H1 (cell line): ENCODE results near the gene DNAJC11. TPM values are rescaled to one million over a fixed set of nuclear protein-coding genes. Genes with fewer than 3 reads are reported as not detected.

Experiments used
- CTCF ChIA-PET: fragments of 300-600 bp; sonication (Branson Sonifier 250); formaldehyde crosslinking; loops from one replicate; lab custom pipeline; 2021; ENCODE audit not compliant: partially characterized antibody; lab: Charles Lee
- POLR2A ChIA-PET: fragments of 300-600 bp; sonication (Branson Sonifier 250); formaldehyde crosslinking; loops from one replicate; lab custom pipeline; 2021; ENCODE audit warnings: inconsistent platforms; ENCODE audit not compliant: partially characterized antibody; lab: Charles Lee
- DNase-seq, 2 experiments: peaks; one replicate each; pipeline versions ENCODE4 v3.0.0 to v3.0.0-alpha.2; 2010 to 2022; ENCODE audit warnings: low spot score in 2 of 2, low read depth in 1 of 2, mixed read lengths in 1 of 2
- FAIRE-seq: peaks from 2 replicates; lab custom pipeline; 2011; peaks lifted over from hg19 to GRCh38; lab: Jason Lieb, UNC
- H2AFZ ChIP-seq: 2 replicates; pipeline ENCODE4 v1.8.1; 2012; ENCODE audit warnings: low read length, inconsistent platforms
- H2AK5ac ChIP-seq: 2 replicates; pipeline ENCODE4 v1.6.1; 2013; ENCODE audit warnings: low read depth, low read length
- H2BK120ac ChIP-seq: replicated peaks from 2 replicates; pipeline ENCODE3; 2013; ENCODE audit warnings: low read depth, low read length, inconsistent platforms
- H2BK12ac ChIP-seq: 2 replicates; pipeline ENCODE4 v1.6.1; 2013; ENCODE audit warnings: low read depth, low read length
- H2BK15ac ChIP-seq: 2 replicates; pipeline ENCODE4 v1.6.1; 2013; ENCODE audit warnings: low read length
- H2BK20ac ChIP-seq: 2 replicates; pipeline ENCODE4 v1.6.1; 2013; ENCODE audit warnings: low read length
- H2BK5ac ChIP-seq: 2 replicates; pipeline ENCODE4 v1.6.1; 2013; ENCODE audit warnings: low read depth, low read length
- H3K14ac ChIP-seq: 2 replicates; pipeline ENCODE4 v1.6.1; 2013; ENCODE audit warnings: inconsistent platforms; ENCODE audit not compliant: insufficient read length
- H3K18ac ChIP-seq: 2 replicates; pipeline ENCODE4 v1.6.1; 2013; ENCODE audit warnings: low read length; ENCODE audit errors: extremely low read depth
- H3K23ac ChIP-seq: 2 replicates; pipeline ENCODE4 v1.6.1; 2013; ENCODE audit warnings: inconsistent platforms; ENCODE audit not compliant: insufficient read length
- H3K23me2 ChIP-seq: 2 replicates; pipeline ENCODE4 v1.6.1; 2013; ENCODE audit warnings: low read depth, low read length
- H3K27ac ChIP-seq: 2 replicates; pipeline ENCODE4 v1.6.1; 2011; ENCODE audit warnings: low read depth, low read length, inconsistent platforms
- H3K27me3 ChIP-seq, 4 experiments: replicated peaks in 1 of 4; 1 replicate in 1 of 4; 2 replicates in 3 of 4; pipeline versions ENCODE4 v1.6.1 to v1.8.1; 2011 to 2013; ENCODE audit warnings: low read length in 3 of 4, mild to moderate bottlenecking in 3 of 4, inconsistent platforms in 2 of 4, mixed read lengths in 2 of 4, moderate library complexity in 1 of 4; ENCODE audit not compliant: control insufficient read depth in 3 of 4, insufficient read depth in 3 of 4; ENCODE audit errors: extremely low read depth in 1 of 4
- H3K36me3 ChIP-seq, 4 experiments: 2 replicates each; pipeline versions ENCODE4 v1.6.1 to v1.8.1; 2011 to 2013; ENCODE audit warnings: mild to moderate bottlenecking in 4 of 4, low read length in 3 of 4, moderate library complexity in 2 of 4, control low read depth in 1 of 4, inconsistent platforms in 1 of 4; ENCODE audit not compliant: insufficient read depth in 4 of 4, control insufficient read depth in 2 of 4
- H3K4ac ChIP-seq: replicated peaks from 2 replicates; pipeline ENCODE3; 2013; ENCODE audit warnings: low read length, low read depth, mixed read lengths, inconsistent platforms; ENCODE audit not compliant: insufficient read length
- H3K4me1 ChIP-seq, 4 experiments: replicated peaks in 1 of 4; 1 replicate in 1 of 4; 2 replicates in 3 of 4; pipeline versions ENCODE4 v1.6.1 to v1.8.1; 2011 to 2013; ENCODE audit warnings: low read length in 3 of 4, inconsistent platforms in 2 of 4, mixed read lengths in 1 of 4; ENCODE audit not compliant: insufficient read depth in 4 of 4, control insufficient read depth in 3 of 4
- H3K4me2 ChIP-seq, 2 experiments: 2 replicates each; pipeline versions ENCODE4 v1.6.1 to v1.8.1; 2011 to 2013; ENCODE audit warnings: low read depth in 2 of 2, low read length in 2 of 2, control low read depth in 1 of 2, inconsistent platforms in 1 of 2, mild to moderate bottlenecking in 1 of 2; ENCODE audit not compliant: insufficient read depth in 1 of 2
- H3K4me3 ChIP-seq, 4 experiments: fragments of 200-600, 300-600 bp in 1 of 4; sonication (generic), shearing (Covaris generic), sonication (Bioruptor Twin) in 1 of 4; 2 replicates each; pipeline versions ENCODE4 v1.5.1 to v1.8.1; 2011 to 2016; ENCODE audit warnings: low read length in 4 of 4, low read depth in 3 of 4, control low read depth in 2 of 4, inconsistent platforms in 2 of 4, mild to moderate bottlenecking in 2 of 4, mixed read lengths in 1 of 4, moderate library complexity in 1 of 4; ENCODE audit not compliant: insufficient read depth in 2 of 4; ENCODE audit errors: extremely low read depth in 1 of 4
- H3K56ac ChIP-seq: replicated peaks from 2 replicates; pipeline ENCODE3; 2013; ENCODE audit warnings: low read depth, mild to moderate bottlenecking, mixed read lengths, low read length, inconsistent platforms; ENCODE audit not compliant: insufficient read length
- H3K79me1 ChIP-seq: 2 replicates; pipeline ENCODE4 v1.6.1; 2013; ENCODE audit warnings: low read depth, low read length, control low read depth
- H3K79me2 ChIP-seq, 2 experiments: 2 replicates each; pipeline versions ENCODE4 v1.6.1 to v1.8.1; 2012 to 2013; ENCODE audit warnings: low read length in 2 of 2, mild to moderate bottlenecking in 2 of 2, inconsistent platforms in 1 of 2; ENCODE audit not compliant: insufficient read depth in 2 of 2, control insufficient read depth in 1 of 2
- H3K9ac ChIP-seq, 4 experiments: replicated peaks in 1 of 4; 1 replicate in 1 of 4; 2 replicates in 3 of 4; pipeline versions ENCODE4 v1.6.1 to v1.8.1; 2011 to 2013; ENCODE audit warnings: low read depth in 3 of 4, low read length in 3 of 4, control low read depth in 2 of 4, mild to moderate bottlenecking in 2 of 4, moderate library complexity in 2 of 4, inconsistent platforms in 1 of 4; ENCODE audit errors: extremely low read depth in 1 of 4
- H3K9me3 ChIP-seq, 2 experiments: 2 replicates each; pipeline versions ENCODE4 v1.6.1 to v1.8.1; 2012 to 2013; ENCODE audit warnings: mild to moderate bottlenecking in 2 of 2, moderate library complexity in 2 of 2, control low read depth in 1 of 2, inconsistent platforms in 1 of 2, low read depth in 1 of 2, low read length in 1 of 2, mixed read lengths in 1 of 2; ENCODE audit not compliant: insufficient read depth in 2 of 2
- H4K20me1 ChIP-seq, 2 experiments: replicated peaks in 1 of 2; 2 replicates each; pipeline versions ENCODE3 to v1.8.1; 2011 to 2013; ENCODE audit warnings: inconsistent platforms in 2 of 2, low read length in 2 of 2, mild to moderate bottlenecking in 1 of 2; ENCODE audit not compliant: insufficient read depth in 2 of 2, control insufficient read depth in 1 of 2
- H4K5ac ChIP-seq: 2 replicates; pipeline ENCODE4 v1.6.1; 2013; ENCODE audit warnings: low read length, low read depth, mixed read lengths, inconsistent platforms; ENCODE audit not compliant: insufficient read length
- H4K8ac ChIP-seq: 2 replicates; pipeline ENCODE4 v1.8.0; 2013; ENCODE audit warnings: mild to moderate bottlenecking, moderate library complexity, low read length, inconsistent platforms; ENCODE audit not compliant: insufficient read depth; ENCODE audit errors: extremely low read depth
- H4K91ac ChIP-seq: replicated peaks from 2 replicates; pipeline ENCODE3; 2013; ENCODE audit warnings: low read length, mixed read lengths, inconsistent platforms; ENCODE audit not compliant: insufficient read length
- BRCA1 ChIP-seq: IDR thresholded peaks from 2 replicates; pipeline ENCODE4 v1.6.1; 2012; ENCODE audit warnings: low read depth, low read length, improper control_type of control experiment
- CBX8 ChIP-seq: fragments of 300-800, 300-1000 bp; sonication (generic); IDR thresholded peaks from 2 replicates; pipeline ENCODE4 v1.7.1; 2016; ENCODE audit warnings: low read depth, low read length, borderline replicate concordance
- CEBPB ChIP-seq: IDR thresholded peaks from 2 replicates; pipeline ENCODE4 v1.6.1; 2012; ENCODE audit warnings: low read depth, low read length
- JUND ChIP-seq: IDR thresholded peaks from 2 replicates; pipeline ENCODE4 v1.6.1; 2011; ENCODE audit warnings: mild to moderate bottlenecking, improper control_type of control experiment, low read length
- KDM5A ChIP-seq: fragments of 200-600 bp; IDR thresholded peaks from 2 replicates; pipeline ENCODE4 v1.7.1; 2012; ENCODE audit warnings: mild to moderate bottlenecking, low read length, inconsistent platforms, mixed read lengths
- POLR2AphosphoS5 ChIP-seq: IDR thresholded peaks from 2 replicates; pipeline ENCODE4 v1.6.1; 2011; ENCODE audit warnings: low read depth, low read length
- SAP30 ChIP-seq: fragments of 300-600 bp; sonication (generic); IDR thresholded peaks from 2 replicates; pipeline ENCODE4 v1.7.1; 2012; ENCODE audit warnings: low read length, moderate library complexity, mild to moderate bottlenecking, inconsistent platforms; ENCODE audit not compliant: insufficient read depth, insufficient replicate concordance
- SIRT6 ChIP-seq: IDR thresholded peaks from one replicate; pipeline ENCODE4 v1.7.1; 2012; ENCODE audit warnings: low read length, inconsistent platforms
- TAF7 ChIP-seq: optimal IDR thresholded peaks from 2 replicates; pipeline ENCODE3; 2011; ENCODE audit warnings: low read depth, mild to moderate bottlenecking, inconsistent platforms, low read length, moderate library complexity, borderline replicate concordance
- ZNF274 ChIP-seq: IDR thresholded peaks from 2 replicates; pipeline ENCODE4 v1.7.0; 2012; ENCODE audit warnings: low read length, borderline replicate concordance; ENCODE audit errors: extremely low read depth
- WGBS, 2 experiments: shearing (Covaris generic) in 1 of 2; methylation state at CpG; one replicate each; pipeline versions ENCODE4 v1.1.6 to v1.1.7; 2013 to 2015; ENCODE audit warnings: low lambda C conversion rate in 2 of 2, mixed read lengths in 2 of 2, inconsistent platforms in 1 of 2, low coverage in 1 of 2, missing lambda C conversion rate in 1 of 2; ENCODE audit not compliant: insufficient replicate concordance in 2 of 2, insufficient coverage in 1 of 2, insufficient read length in 1 of 2; ENCODE audit errors: extremely low coverage in 1 of 2, missing lambda C conversion rate in 1 of 2; 5-methylcytosine and 5-hydroxymethylcytosine counted together
- polyA plus RNA-seq, 7 experiments: library from polyadenylated mRNA; depleted of rRNA in 3 of 7; stranded (reverse) in 5 of 7; unstranded in 2 of 7; fragments of >200 nt in 5 of 7; fragments of 200-250 nt in 2 of 7; gene quantifications; 1 replicate in 5 of 7; 2 replicates in 1 of 7; 4 replicates in 1 of 7; pipeline versions ENCODE4 v1.2.1 to v1.2.3, GENCODE V29; 2011 to 2013; ENCODE audit warnings: missing spikeins in 2 of 7, mixed read lengths in 2 of 7
- total RNA-seq: library from RNA; stranded (reverse); fragmentation: NEBNext Ultra II Directional; extraction: Animal tissue kit (Norgen Biotek cat#: 25700); gene quantifications from 2 replicates; pipeline ENCODE4 v1.2.1, GENCODE V29; 2021

Gene DNAJC11
- total and polyA plus RNA-seq, 2 of the 8 experiments (the other 6 are each of a cell fraction or from before 2014, with no cell fraction given), result 43.9 to 90.9 TPM

DNA sequence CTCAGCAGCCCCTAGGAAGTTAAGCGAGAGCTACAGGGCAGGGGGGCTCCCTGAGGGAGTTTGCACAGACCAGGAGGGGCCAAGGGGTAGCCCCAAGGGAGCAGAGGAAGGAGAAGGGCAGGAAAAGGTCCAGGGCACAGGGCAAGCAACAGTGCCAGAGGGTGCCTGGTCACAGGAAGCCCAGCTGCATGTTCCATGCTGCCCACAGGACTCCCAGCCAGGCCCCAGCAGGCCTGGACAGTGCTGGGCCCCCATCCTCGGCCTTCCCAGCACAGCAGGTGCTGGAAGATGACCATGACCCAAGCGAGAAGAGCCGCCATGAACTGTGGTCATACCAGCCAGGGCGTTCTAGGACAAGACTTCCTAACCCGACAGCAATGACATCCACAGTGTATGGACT is 110.0 kb downstream of the DNAJC11 start:
- Histone ChIP-seq H3K4me3 (no peak overlapping the region), H3K27ac (no peak overlapping the region), H2AK5ac (no peak overlapping the region), H2BK15ac (no peak overlapping the region), H3K9ac (no peak overlapping the region), H2BK12ac (no peak overlapping the region), H3K79me2 (peaks cover 0 to 4% of the 10 kb centered on the region in 2 experiments; a peak in 1 of 4 replicates), H3K23me2 (no peaks in the 10 kb centered on the region), H4K91ac (no peak overlapping the region), H3K4me2 (no peak overlapping the region), H3K9me3 (no peaks in the 10 kb centered on the region), H3K14ac (no peak overlapping the region), H2BK120ac (no peak overlapping the region), H3K56ac (no peak overlapping the region), H4K5ac (no peak overlapping the region), H3K27me3 (no peaks in the 10 kb centered on the region), H2BK5ac (no peak overlapping the region), H4K8ac (no peak overlapping the region; the same call in 1 of the 2 replicates), H2BK20ac (no peak overlapping the region), H3K4me1 (no peaks in the 10 kb centered on the region), H2AFZ (no peak overlapping the region), H4K20me1 (peaks cover 2 to 37% of the 10 kb centered on the region in 2 experiments), H3K23ac (no peak overlapping the region), H3K18ac (no peak overlapping the region), H3K36me3 (peaks cover 2 to 54% (median 23%) of the 10 kb centered on the region in 4 experiments; a peak in 6 of 8 replicates), H3K79me1 (no peaks in the 10 kb centered on the region; the same call in 1 of the 2 replicates), H3K4ac (no peak overlapping the region)
- POLR2A ChIA-PET, result interaction anchor here (0.6 to 17.4 kb wide), 4 partner anchors 9 to 24 kb away, joined by 4 to 196 read pairs (median 6); partner anchors contain the start of gene KLHL21
- CTCF ChIA-PET, result interaction anchor here (0.8 to 1.4 kb wide), 5 partner anchors 9 to 68 kb away, joined by 3 read pairs; partner anchors contain the start of gene TAS1R1
- TF ChIP-seq BRCA1 (no peak), KDM5A (no peak), JUND (no peak), CBX8 (no peak), CEBPB (no peak), ZNF274 (no peak), SAP30 (no peak), POLR2AphosphoS5 (no peak), SIRT6 (no peak), TAF7 (no peak)
- DNase-seq, result no peak
- WGBS, 2 experiments, result 77% methylated on average over 4 of the region's 6 CpGs; no CpG with 5 or more reads in 1 of the 2 experiments
- no peak for FAIRE-seq
